ENCODE measurements around the gene PRICKLE2. TPM values are rescaled to one million over a fixed set of nuclear protein-coding genes. Genes with fewer than 3 reads are reported as not detected.

Gene PRICKLE2
- total and polyA plus RNA-seq, 2 experiments from 2014 or later, result 1.1 to 12.5 TPM

DNA sequence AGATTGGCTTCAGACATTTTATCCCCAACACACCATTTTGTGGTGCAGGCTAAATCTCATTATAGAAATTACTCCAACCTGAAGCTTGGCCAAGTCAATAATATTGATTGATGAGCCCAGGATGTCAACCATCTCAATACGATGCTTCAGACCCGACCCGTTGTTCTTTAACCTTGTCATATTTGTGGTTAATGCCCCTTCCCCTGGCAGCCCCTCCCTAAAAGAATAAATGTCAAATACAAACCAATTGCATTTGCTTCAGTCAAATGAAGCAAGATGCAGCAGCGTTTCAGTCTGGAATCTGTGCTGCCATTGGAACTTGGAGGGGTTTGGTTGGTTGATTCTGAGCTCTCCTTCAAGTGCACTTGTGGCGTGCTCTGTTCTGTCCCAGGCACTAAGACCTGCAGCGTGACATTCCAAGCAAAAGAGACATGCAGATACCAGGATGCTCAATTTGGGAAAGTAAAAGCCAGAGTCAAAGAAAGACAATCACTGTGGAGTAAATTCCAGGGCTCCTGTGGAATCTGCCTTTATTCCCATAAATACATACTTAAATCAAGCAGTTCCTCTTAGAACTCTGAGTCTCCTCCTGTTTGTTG lies 178.2 kb downstream of the PRICKLE2 start (continued):
- TF ChIP-seq, protein P1, sequence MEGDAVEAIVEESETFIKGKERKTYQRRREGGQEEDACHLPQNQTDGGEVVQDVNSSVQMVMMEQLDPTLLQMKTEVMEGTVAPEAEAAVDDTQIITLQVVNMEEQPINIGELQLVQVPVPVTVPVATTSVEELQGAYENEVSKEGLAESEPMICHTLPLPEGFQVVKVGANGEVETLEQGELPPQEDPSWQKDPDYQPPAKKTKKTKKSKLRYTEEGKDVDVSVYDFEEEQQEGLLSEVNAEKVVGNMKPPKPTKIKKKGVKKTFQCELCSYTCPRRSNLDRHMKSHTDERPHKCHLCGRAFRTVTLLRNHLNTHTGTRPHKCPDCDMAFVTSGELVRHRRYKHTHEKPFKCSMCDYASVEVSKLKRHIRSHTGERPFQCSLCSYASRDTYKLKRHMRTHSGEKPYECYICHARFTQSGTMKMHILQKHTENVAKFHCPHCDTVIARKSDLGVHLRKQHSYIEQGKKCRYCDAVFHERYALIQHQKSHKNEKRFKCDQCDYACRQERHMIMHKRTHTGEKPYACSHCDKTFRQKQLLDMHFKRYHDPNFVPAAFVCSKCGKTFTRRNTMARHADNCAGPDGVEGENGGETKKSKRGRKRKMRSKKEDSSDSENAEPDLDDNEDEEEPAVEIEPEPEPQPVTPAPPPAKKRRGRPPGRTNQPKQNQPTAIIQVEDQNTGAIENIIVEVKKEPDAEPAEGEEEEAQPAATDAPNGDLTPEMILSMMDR (conservative IDR thresholded peaks at IDR 0.05; ENCODE audit: low read depth in 2 of 2), result no peak
- TF ChIP-seq, protein P2, sequence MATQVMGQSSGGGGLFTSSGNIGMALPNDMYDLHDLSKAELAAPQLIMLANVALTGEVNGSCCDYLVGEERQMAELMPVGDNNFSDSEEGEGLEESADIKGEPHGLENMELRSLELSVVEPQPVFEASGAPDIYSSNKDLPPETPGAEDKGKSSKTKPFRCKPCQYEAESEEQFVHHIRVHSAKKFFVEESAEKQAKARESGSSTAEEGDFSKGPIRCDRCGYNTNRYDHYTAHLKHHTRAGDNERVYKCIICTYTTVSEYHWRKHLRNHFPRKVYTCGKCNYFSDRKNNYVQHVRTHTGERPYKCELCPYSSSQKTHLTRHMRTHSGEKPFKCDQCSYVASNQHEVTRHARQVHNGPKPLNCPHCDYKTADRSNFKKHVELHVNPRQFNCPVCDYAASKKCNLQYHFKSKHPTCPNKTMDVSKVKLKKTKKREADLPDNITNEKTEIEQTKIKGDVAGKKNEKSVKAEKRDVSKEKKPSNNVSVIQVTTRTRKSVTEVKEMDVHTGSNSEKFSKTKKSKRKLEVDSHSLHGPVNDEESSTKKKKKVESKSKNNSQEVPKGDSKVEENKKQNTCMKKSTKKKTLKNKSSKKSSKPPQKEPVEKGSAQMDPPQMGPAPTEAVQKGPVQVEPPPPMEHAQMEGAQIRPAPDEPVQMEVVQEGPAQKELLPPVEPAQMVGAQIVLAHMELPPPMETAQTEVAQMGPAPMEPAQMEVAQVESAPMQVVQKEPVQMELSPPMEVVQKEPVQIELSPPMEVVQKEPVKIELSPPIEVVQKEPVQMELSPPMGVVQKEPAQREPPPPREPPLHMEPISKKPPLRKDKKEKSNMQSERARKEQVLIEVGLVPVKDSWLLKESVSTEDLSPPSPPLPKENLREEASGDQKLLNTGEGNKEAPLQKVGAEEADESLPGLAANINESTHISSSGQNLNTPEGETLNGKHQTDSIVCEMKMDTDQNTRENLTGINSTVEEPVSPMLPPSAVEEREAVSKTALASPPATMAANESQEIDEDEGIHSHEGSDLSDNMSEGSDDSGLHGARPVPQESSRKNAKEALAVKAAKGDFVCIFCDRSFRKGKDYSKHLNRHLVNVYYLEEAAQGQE (IDR thresholded peaks at IDR 0.05; ENCODE audit: unreplicated experiment), result no peak
- TF ChIP-seq STAT1 (IDR thresholded peaks at IDR 0.05; ENCODE audit: unreplicated experiment) (no peak), POLR2AphosphoS5 (IDR thresholded peaks at IDR 0.05; ENCODE audit: low read depth) (no peak), NANOG (IDR thresholded peaks at IDR 0.05; ENCODE audit: borderline replicate concordance) (no peak)

DNA sequence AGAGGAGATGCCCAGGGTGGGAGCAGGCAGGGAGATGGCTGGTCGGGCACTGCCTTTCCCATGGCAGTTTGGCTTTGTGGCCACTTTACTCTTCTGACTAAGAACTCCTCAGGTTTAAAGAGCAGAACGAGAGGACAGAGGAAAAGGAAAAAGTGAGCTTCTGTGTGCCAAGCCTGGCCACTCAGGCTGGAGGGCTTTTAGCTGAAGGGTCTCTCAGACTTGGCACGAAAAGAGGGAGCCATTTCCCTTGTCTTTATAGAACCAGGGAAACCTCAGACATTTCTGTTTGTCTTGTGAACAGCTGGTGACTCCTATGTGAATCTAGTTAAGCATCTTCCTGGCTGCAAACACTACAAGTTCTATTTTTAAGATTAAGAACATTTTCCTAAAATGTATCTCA lies 178.7 kb downstream of the PRICKLE2 start:
- Histone ChIP-seq H3K4me3 (no peak overlapping the region), H3K27me3 (ENCODE audit: insufficient read depth) (no peaks in the 10 kb centered on the region), H2AFZ (no peak overlapping the region; the same call in 1 of the 2 replicates), H3K4me2 (no peak overlapping the region), H3K4me1 (ENCODE audit: insufficient read depth) (peaks cover 25% of the 10 kb centered on the region), H3F3A (replicated peaks; ENCODE audit: low read depth) (no peaks in the 10 kb centered on the region), H3K9me2 (ENCODE audit: insufficient read depth) (no peaks in the 10 kb centered on the region), H4K20me1 (replicated peaks; ENCODE audit: insufficient read depth) (no peaks in the 10 kb centered on the region), H3K36me3 (ENCODE audit: insufficient read depth) (no peaks in the 10 kb centered on the region), H3K79me2 (replicated peaks; ENCODE audit: insufficient read depth) (no peaks in the 10 kb centered on the region), H3K27ac (ENCODE audit: low read depth) (no peak overlapping the region)
- Mint-ChIP-seq H3K36me3 (ENCODE audit: low read depth) (no peaks in the 10 kb centered on the region), H3K27me3 (ENCODE audit: insufficient read depth, low read depth, poor library complexity) (no peaks in the 10 kb centered on the region), H3K4me1 (peaks cover 30% of the 10 kb centered on the region), H3K4me3 (no peak overlapping the region), H3K9me3 (no peaks in the 10 kb centered on the region), H3K27ac (no peak overlapping the region)
- DNase-seq (ENCODE audit: low spot score), result no peak
- no peak for ATAC-seq
- TF ChIP-seq NANOG (IDR thresholded peaks at IDR 0.05; ENCODE audit: borderline replicate concordance) (no peak), ZNF114 (CRISPR knock-in tag; IDR thresholded peaks at IDR 0.05) (no peak), STAT1 (IDR thresholded peaks at IDR 0.05; ENCODE audit: unreplicated experiment) (no peak), POLR2AphosphoS5 (IDR thresholded peaks at IDR 0.05; ENCODE audit: low read depth) (no peak), EZH2 (IDR thresholded peaks at IDR 0.05; ENCODE audit: low read depth, unreplicated experiment) (no peak)
- TF ChIP-seq, protein P3, sequence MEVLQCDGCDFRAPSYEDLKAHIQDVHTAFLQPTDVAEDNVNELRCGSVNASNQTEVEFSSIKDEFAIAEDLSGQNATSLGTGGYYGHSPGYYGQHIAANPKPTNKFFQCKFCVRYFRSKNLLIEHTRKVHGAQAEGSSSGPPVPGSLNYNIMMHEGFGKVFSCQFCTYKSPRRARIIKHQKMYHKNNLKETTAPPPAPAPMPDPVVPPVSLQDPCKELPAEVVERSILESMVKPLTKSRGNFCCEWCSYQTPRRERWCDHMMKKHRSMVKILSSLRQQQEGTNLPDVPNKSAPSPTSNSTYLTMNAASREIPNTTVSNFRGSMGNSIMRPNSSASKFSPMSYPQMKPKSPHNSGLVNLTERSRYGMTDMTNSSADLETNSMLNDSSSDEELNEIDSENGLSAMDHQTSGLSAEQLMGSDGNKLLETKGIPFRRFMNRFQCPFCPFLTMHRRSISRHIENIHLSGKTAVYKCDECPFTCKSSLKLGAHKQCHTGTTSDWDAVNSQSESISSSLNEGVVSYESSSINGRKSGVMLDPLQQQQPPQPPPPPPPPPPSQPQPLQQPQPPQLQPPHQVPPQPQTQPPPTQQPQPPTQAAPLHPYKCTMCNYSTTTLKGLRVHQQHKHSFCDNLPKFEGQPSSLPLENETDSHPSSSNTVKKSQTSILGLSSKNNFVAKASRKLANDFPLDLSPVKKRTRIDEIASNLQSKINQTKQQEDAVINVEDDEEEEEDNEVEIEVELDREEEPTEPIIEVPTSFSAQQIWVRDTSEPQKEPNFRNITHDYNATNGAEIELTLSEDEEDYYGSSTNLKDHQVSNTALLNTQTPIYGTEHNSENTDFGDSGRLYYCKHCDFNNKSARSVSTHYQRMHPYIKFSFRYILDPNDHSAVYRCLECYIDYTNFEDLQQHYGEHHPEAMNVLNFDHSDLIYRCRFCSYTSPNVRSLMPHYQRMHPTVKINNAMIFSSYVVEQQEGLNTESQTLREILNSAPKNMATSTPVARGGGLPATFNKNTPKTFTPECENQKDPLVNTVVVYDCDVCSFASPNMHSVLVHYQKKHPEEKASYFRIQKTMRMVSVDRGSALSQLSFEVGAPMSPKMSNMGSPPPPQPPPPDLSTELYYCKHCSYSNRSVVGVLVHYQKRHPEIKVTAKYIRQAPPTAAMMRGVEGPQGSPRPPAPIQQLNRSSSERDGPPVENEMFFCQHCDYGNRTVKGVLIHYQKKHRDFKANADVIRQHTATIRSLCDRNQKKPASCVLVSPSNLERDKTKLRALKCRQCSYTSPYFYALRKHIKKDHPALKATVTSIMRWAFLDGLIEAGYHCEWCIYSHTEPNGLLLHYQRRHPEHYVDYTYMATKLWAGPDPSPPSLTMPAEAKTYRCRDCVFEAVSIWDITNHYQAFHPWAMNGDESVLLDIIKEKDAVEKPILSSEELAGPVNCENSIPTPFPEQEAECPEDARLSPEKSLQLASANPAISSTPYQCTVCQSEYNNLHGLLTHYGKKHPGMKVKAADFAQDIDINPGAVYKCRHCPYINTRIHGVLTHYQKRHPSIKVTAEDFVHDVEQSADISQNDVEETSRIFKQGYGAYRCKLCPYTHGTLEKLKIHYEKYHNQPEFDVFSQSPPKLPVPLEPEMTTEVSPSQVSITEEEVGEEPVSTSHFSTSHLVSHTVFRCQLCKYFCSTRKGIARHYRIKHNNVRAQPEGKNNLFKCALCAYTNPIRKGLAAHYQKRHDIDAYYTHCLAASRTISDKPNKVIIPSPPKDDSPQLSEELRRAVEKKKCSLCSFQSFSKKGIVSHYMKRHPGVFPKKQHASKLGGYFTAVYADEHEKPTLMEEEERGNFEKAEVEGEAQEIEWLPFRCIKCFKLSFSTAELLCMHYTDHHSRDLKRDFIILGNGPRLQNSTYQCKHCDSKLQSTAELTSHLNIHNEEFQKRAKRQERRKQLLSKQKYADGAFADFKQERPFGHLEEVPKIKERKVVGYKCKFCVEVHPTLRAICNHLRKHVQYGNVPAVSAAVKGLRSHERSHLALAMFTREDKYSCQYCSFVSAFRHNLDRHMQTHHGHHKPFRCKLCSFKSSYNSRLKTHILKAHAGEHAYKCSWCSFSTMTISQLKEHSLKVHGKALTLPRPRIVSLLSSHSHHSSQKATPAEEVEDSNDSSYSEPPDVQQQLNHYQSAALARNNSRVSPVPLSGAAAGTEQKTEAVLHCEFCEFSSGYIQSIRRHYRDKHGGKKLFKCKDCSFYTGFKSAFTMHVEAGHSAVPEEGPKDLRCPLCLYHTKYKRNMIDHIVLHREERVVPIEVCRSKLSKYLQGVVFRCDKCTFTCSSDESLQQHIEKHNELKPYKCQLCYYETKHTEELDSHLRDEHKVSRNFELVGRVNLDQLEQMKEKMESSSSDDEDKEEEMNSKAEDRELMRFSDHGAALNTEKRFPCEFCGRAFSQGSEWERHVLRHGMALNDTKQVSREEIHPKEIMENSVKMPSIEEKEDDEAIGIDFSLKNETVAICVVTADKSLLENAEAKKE (CRISPR knock-in tag; IDR thresholded peaks at IDR 0.05), result no peak
- TF ChIP-seq, protein P2 (IDR thresholded peaks at IDR 0.05; ENCODE audit: unreplicated experiment), result no peak

Data from GM23338 (cell line).